Right lobe of liver (tissue), 6 donors: ENCODE measurements around the gene AFAP1L1. TPM values are rescaled to one million over a fixed set of nuclear protein-coding genes. Genes with fewer than 3 reads are reported as not detected.

ENCODE experiments used
- ATAC-seq, 4 donors: fragments of 200-7000 bp; cut with Tn5 transposase; one replicate each; pipeline ENCODE4 v1.9.1; 2020; ENCODE audit warnings: mild to moderate bottlenecking in 4 of 4, moderate library complexity in 4 of 4
- DNase-seq, 3 donors: peaks; one replicate each; pipeline ENCODE4 v3.0.0-alpha.2; 2020
- H3K27ac ChIP-seq, 3 donors: fragments of 200-600 bp; one replicate each; pipeline ENCODE4 v1.8.0; 2022
- H3K27me3 ChIP-seq, 2 donors: fragments of 200-600 bp; one replicate each; pipeline ENCODE4 v1.8.0; 2022
- H3K36me3 ChIP-seq, 4 donors: fragments of 200-600 bp; sonication (generic) in 1 of 4; one replicate each; pipeline versions ENCODE4 v1.5.1 to v1.8.0; 2017 to 2022; ENCODE audit warnings: control low read depth in 1 of 4
- H3K4me1 ChIP-seq, 4 donors: fragments of 200-600 bp; sonication (generic) in 1 of 4; one replicate each; pipeline versions ENCODE4 v1.5.1 to v1.8.0; 2017 to 2022; ENCODE audit warnings: control low read depth in 1 of 4
- H3K4me3 ChIP-seq, 3 donors: fragments of 200-600 bp; one replicate each; pipeline ENCODE4 v1.8.0; 2022
- H3K9me3 ChIP-seq, 4 donors: fragments of 200-600 bp; sonication (generic) in 1 of 4; one replicate each; pipeline versions ENCODE4 v1.5.1 to v1.8.0; 2017 to 2022; ENCODE audit warnings: control low read depth in 1 of 4
- CTCF ChIP-seq, 4 donors: fragments of 200-600 bp in 3 of 4; fragments of 450-650 bp in 1 of 4; IDR thresholded peaks; one replicate each; pipeline versions ENCODE4 v1.5.1 to v1.8.0; 2016 to 2022; ENCODE audit warnings: antibody characterized with exemption in 4 of 4, mild to moderate bottlenecking in 2 of 4
- POLR2A ChIP-seq: fragments of 450-650 bp; IDR thresholded peaks from one replicate; pipeline ENCODE4 v1.6.1; 2017; ENCODE audit warnings: antibody characterized with exemption, mild to moderate bottlenecking
- WGBS: methylation state at CpG from one replicate; pipeline ENCODE4 v1.1.6; 2018; ENCODE audit warnings: low coverage, low lambda C conversion rate; ENCODE audit not compliant: insufficient coverage; ENCODE audit errors: missing lambda C conversion rate; 5-methylcytosine and 5-hydroxymethylcytosine counted together
- intact Hi-C, 2 donors: fragments of 100-400 bp; cut with DNase I; formaldehyde crosslinking; loops; one replicate each; pipeline versions ENCODE4 v1.11.2 to v1.14.1; 2022
- total RNA-seq, 6 experiments: library from RNA; depleted of rRNA in 2 of 6; stranded (reverse); fragments of >200 nt in 2 of 6; fragmentation: NEBNext Ultra II Directional in 3 of 6; extraction: Animal tissue kit (Norgen Biotek cat#: 25700) in 3 of 6; gene quantifications; one replicate each; pipeline versions ENCODE4 v1.1.0 to v1.2.4, GENCODE V29; 2016 to 2023
- donor health status: DM: no; HTN: yes; CAD: no.
- donor health status: DM: no; HTN: no; CAD: no.
- donor health status: DM: no; HTN: no; CAD: no.
- donor health status: DM: no; HTN: yes; CAD: no.
- donor health status: DM: no; HTN: yes; CAD: no.

Gene AFAP1L1
- total RNA-seq, 6 experiments from 2014 or later: 3.1 to 6.6 (median 5.2) TPM

DNA sequence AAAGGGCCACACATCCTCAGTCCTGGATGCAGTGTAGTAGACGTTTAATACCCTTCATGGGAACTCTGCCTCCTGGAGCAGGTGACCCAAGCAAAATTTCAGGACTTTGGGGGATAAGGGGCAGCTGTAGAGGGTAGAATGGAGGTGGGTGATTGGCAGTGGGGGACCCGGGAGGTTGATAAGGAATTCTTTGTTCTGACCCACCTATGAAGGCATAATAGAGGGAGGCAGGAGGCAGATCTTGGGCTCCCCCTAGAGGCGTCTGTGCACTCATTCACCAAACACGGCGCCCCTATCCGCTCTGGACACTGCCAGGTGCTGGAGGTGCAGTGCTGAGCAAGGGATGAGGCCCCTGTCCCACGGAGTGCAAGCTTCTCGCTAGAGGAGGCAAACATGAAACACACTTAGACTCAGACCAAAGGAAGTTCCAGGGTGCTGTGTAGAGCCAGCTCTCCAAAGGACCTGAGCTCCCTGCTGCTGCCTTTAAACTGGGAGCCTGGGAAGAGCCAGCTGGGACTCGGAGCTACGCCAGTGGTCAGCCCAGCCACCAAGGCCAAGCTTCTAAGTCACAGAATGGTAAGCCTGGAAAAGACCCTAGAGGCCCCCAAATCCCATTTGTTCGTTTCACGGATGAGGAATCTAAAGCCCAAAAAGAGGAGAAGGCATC lies 99.8 kb downstream of the AFAP1L1 start:
- TF ChIP-seq CTCF (IDR thresholded peaks at IDR 0.05) (peak; percentile 59 to 81 (median 77)), POLR2A (no peak)
- Histone ChIP-seq H3K36me3 (no peaks in the 10 kb centered on the region), H3K27me3 (no peaks in the 10 kb centered on the region), H3K27ac (no peak overlapping the region), H3K4me1 (no peaks in the 10 kb centered on the region), H3K4me3 (no peak overlapping the region), H3K9me3 (no peaks in the 10 kb centered on the region)
- intact Hi-C loops: loop anchor here (5.0 kb wide), 1 partner anchor 54 kb away; no protein-coding TSS in a partner anchor
- DNase-seq (peak; percentile 69 to 74 (median 70)), ATAC-seq (peak; percentile 87 to 89 (median 88))
- 27% methylated on average over 6 of the region's 12 CpGs for WGBS

GRCh38 chr5:149372076-149372795 lies 100.6 kb downstream of the AFAP1L1 start:
- WGBS: 89% methylated on average over 1 of the region's 4 CpGs
- Histone ChIP-seq H3K36me3 (no peaks in the 10 kb centered on the region), H3K4me1 (no peaks in the 10 kb centered on the region), H3K27ac (no peak overlapping the region), H3K27me3 (no peaks in the 10 kb centered on the region), H3K4me3 (no peak overlapping the region), H3K9me3 (no peaks in the 10 kb centered on the region)
- TF ChIP-seq CTCF (IDR thresholded peaks at IDR 0.05) (no peak), POLR2A (no peak)
- ATAC-seq (no peak), DNase-seq (peak in 1 of 3 donors; percentile 21)
- intact Hi-C loops: loop anchor here (5.0 kb wide), 1 partner anchor 55 kb away; no protein-coding TSS in a partner anchor

DNA sequence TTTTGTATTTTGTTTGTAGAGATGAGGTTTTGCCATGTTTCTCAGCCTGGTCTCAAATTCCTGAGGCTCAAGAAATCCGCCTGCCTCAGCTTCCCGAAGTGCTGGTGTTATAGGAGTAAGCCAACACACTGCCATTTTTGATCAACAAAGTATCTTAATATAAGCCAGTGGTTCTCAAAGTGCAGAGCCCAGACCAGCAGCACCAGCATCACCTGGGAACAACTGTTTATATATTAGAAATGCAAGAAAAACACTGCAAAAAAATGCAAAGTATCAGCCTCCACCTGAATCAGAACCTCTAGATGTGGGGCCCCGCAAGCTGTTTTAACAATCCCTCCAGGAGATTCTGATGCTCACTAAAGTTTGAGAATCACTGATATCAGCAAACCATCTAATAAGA lies 101.3 kb downstream of the AFAP1L1 start:
- ATAC-seq (no peak), DNase-seq (no peak)
- no peaks in the 10 kb centered on the region for H3K36me3 ChIP-seq
- H3K27me3 ChIP-seq: no peaks in the 10 kb centered on the region
- intact Hi-C loops: loop anchor here (5.0 kb wide), 1 partner anchor 56 kb away; no protein-coding TSS in a partner anchor
- H3K9me3 ChIP-seq: no peaks in the 10 kb centered on the region
- TF ChIP-seq POLR2A (no peak), CTCF (IDR thresholded peaks at IDR 0.05) (no peak)
- no peak overlapping the region for H3K27ac ChIP-seq
- no peak overlapping the region for H3K4me3 ChIP-seq
- 100% methylated on average over 1 of the region's 3 CpGs for WGBS
- no peaks in the 10 kb centered on the region for H3K4me1 ChIP-seq

GRCh38 chr5:149374303-149374702 lies 102.6 kb downstream of the AFAP1L1 start:
- intact Hi-C loops: loop anchor here (5.0 kb wide), 1 partner anchor 57 kb away; no protein-coding TSS in a partner anchor
- WGBS: 82% methylated on average over 5 of the region's 20 CpGs

More at GRCh38 chr5:149374303-149374702, 102.6 kb downstream of the AFAP1L1 start:
- H3K27me3 ChIP-seq: no peaks in the 10 kb centered on the region
- ATAC-seq (no peak), DNase-seq (peak in 1 of 3 donors; percentile 33)
- H3K4me1 ChIP-seq: no peaks in the 10 kb centered on the region
- H3K36me3 ChIP-seq: no peaks in the 10 kb centered on the region
- H3K4me3 ChIP-seq: no peak overlapping the region
- no peak overlapping the region for H3K27ac ChIP-seq
- no peaks in the 10 kb centered on the region for H3K9me3 ChIP-seq
- TF ChIP-seq POLR2A: no peak
- TF ChIP-seq CTCF (IDR thresholded peaks at IDR 0.05): no peak
